Astrocyte of the hippocampus (primary cell): ENCODE results near the gene TMEM170B.

Experiments used
- DNase-seq: peaks from one replicate; pipeline ENCODE4 v3.0.0; 2011; ENCODE audit warnings: low read depth, low spot score

The TMEM170B gene

DNA sequence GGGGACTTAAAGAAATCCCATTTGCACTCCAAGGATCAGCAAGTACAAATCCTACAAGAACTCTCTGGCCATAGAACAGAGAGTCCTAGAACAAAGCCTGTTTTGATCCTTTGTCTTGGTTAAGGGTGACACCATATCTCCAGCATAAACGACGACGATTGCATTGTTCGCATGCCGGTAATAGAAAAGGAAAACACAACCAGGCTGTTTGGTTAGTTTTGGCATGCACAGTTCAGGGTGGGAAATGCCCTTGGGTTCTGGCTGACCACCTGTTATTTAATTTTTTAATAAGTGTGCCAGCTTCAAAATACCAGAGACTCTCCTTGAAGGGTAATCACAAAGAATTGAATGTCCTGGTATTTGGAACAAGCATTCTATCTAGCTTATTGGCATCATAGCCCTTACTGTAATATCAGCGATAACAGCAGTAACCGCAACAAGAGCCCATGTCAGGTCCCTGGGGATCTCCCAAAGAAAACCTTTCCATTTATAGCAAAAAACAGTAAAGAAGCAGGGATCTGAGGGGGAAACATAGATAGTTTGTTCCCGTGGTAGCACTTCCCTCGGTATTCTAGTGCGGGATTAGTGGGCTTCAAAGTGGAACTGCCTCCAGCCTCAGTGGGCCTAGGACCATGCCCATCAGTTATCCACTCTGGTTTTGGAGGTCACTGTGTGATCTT, 77.1 kb downstream of the TMEM170B start:
- DNase-seq = peak; percentile 77

GRCh38 chr6:11615214-11615602, 77.7 kb downstream of the TMEM170B start:
- peak; percentile 52 for DNase-seq

GRCh38 chr6:11616200-11616611, 78.7 kb downstream of the TMEM170B start:
- DNase-seq = peak; percentile 94

GRCh38 chr6:11618533-11618932, 81.0 kb downstream of the TMEM170B start:
- peak; percentile 46 for DNase-seq

GRCh38 chr6:11621119-11621518, 83.6 kb downstream of the TMEM170B start:
- DNase-seq = no peak

GRCh38 chr6:11622156-11622555, 84.6 kb downstream of the TMEM170B start:
- DNase-seq = no peak

GRCh38 chr6:11623272-11623671, 85.7 kb downstream of the TMEM170B start:
- no peak for DNase-seq

DNA sequence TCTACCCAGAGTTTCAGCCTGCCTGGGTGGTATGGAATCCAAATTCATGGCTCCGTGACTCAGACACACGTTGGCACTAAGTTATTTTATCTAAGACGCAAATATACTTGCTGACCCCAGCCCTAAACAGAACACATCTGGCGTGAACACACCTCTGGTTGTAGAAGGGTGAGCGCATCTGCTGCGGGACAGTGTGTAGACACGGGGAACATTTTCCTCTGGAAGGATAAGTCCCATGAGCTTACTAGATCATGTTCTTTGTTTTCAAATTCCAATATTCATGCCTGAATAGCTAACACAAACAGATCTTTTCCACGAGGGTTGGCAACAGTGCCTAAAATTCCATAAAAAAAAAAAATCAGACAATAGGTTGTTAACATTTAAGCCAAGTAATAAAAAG, 87.8 kb downstream of the TMEM170B start:
- DNase-seq = peak; percentile 63

- no peak for DNase-seq
Observed at GRCh38 chr6:11626356-11626755, 88.8 kb downstream of the TMEM170B start.

GRCh38 chr6:11628562-11628961, 91.0 kb downstream of the TMEM170B start:
- no peak for DNase-seq

- DNase-seq = no peak
Observed at GRCh38 chr6:11631008-11631407, 93.5 kb downstream of the TMEM170B start.

GRCh38 chr6:11631539-11631938, 94.0 kb downstream of the TMEM170B start:
- no peak for DNase-seq

GRCh38 chr6:11632231-11632630, 94.7 kb downstream of the TMEM170B start:
- peak; percentile 73 for DNase-seq

DNA sequence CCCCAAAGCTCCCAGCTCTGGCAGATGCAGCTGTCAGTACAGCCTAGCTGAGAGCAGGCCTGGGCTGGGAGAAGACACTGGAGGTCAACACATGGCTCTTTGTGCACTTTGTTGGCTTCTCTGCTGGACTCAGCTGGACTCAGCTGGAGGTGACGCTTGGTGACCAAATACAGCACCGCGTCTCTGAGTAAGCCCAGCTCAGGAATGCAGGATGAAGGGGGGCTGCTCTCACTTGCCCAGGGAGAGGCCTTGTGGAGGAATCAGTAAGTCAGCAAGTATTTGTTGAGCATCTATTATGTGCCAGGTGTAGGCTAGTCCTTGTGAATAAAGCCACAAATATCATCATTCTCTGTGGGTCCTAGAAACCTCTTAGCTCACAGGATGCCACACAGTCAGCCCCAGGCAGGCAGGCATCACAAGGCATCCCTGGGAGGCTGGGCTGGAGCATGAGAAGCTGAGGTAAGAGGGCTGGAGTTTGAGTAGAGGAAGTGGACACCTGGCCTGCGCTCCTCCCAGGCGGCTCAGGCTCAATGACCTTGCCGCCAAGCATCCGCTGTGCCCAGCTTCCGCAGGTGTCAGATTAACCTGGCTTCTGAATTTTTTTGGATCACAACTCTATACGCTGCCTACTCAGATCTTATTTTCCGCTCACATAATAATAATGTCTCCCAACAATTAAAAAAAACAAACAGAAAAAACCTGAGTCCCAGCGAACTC, 95.4 kb downstream of the TMEM170B start:
- peak; percentile 90 for DNase-seq
